Measurements from ENCODE around the gene C16orf90.

C16orf90 gene

DNA sequence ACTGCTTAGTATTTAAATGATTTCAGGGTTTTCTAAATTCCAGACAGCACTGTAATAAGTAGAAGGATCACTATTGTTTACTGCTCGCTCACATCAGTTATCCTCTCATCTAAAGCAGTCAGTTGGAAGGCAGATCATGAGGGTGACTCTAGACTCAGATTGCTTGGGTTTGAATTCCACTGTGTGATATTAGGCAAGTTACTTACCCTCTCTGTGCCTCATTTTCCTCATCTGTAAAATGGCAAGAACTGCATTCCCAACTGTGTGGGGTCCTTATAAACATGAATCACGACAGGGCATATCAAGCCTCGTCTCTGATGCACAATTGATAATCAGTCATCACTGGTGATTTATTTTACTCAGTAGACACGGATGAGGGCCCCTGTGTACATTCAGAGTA lies 20.6 kb upstream of the C16orf90 start:
- TF ChIP-seq EZH2phosphoT487 (conservative IDR thresholded peaks at IDR 0.05; ENCODE audit: low read length), result no peak
- TF ChIP-seq, protein P1, sequence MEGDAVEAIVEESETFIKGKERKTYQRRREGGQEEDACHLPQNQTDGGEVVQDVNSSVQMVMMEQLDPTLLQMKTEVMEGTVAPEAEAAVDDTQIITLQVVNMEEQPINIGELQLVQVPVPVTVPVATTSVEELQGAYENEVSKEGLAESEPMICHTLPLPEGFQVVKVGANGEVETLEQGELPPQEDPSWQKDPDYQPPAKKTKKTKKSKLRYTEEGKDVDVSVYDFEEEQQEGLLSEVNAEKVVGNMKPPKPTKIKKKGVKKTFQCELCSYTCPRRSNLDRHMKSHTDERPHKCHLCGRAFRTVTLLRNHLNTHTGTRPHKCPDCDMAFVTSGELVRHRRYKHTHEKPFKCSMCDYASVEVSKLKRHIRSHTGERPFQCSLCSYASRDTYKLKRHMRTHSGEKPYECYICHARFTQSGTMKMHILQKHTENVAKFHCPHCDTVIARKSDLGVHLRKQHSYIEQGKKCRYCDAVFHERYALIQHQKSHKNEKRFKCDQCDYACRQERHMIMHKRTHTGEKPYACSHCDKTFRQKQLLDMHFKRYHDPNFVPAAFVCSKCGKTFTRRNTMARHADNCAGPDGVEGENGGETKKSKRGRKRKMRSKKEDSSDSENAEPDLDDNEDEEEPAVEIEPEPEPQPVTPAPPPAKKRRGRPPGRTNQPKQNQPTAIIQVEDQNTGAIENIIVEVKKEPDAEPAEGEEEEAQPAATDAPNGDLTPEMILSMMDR (IDR thresholded peaks at IDR 0.05; ENCODE audit: insufficient read depth, low read length, poor library complexity, severe bottlenecking), result no peak
- no peaks in the 10 kb centered on the region for H3F3A ChIP-seq (ENCODE audit: insufficient read depth)
- no peak overlapping the region for H3K4me2 ChIP-seq (ENCODE audit: low read depth, low read length, poor library complexity, severe bottlenecking)
- H3K9me2 ChIP-seq (replicated peaks; ENCODE audit: insufficient read depth, low read length), result no peaks in the 10 kb centered on the region
- no peaks in the 10 kb centered on the region for H3K36me3 ChIP-seq (ENCODE audit: low read length)
- no peak overlapping the region for H3K9ac ChIP-seq (ENCODE audit: low read length)
- H3K27ac ChIP-seq (ENCODE audit: low read depth, low read length), result no peak overlapping the region
- no peaks in the 10 kb centered on the region for H4K20me1 ChIP-seq (ENCODE audit: low read depth, low read length)
- no peak overlapping the region for H3K4me3 ChIP-seq (ENCODE audit: insufficient read depth, low read length, poor library complexity, severe bottlenecking)
- H2AFZ ChIP-seq (ENCODE audit: low read depth, low read length, severe bottlenecking), result no peak overlapping the region
- H3K79me2 ChIP-seq (ENCODE audit: insufficient read depth, low read length), result no peaks in the 10 kb centered on the region
- no peaks in the 10 kb centered on the region for H3K27me3 ChIP-seq (ENCODE audit: low read length)
- H3K9me3 ChIP-seq (ENCODE audit: insufficient read depth, low read length), result no peaks in the 10 kb centered on the region

DNA sequence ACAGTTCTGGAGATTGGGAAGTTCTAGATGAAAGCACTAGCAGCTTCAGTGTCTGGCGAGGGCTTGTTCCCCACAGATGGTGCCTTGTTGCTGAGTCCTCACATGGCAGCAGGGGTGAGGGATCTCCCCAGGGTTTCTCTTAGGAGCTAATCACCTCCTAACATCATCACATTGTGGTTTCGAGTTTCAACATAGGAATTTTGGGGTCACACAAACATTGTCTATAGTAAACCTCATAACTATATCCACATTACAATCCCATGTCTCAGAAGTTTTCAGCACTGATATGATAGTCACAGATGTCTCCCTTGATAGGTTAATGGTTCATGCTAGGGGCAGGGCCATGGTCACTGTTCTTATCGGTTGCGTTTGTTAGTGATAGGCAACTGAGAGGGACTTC lies 19.3 kb upstream of the C16orf90 start:
- Histone ChIP-seq H3K9me2 (replicated peaks; ENCODE audit: insufficient read depth, low read length) (no peaks in the 10 kb centered on the region), H3K36me3 (ENCODE audit: low read length) (no peaks in the 10 kb centered on the region), H3K9ac (ENCODE audit: low read length) (no peak overlapping the region), H3K27ac (ENCODE audit: low read depth, low read length) (no peak overlapping the region), H2AFZ (ENCODE audit: low read depth, low read length, severe bottlenecking) (no peak overlapping the region), H3K4me3 (ENCODE audit: insufficient read depth, low read length, poor library complexity, severe bottlenecking) (no peak overlapping the region), H3F3A (ENCODE audit: insufficient read depth) (no peaks in the 10 kb centered on the region), H4K20me1 (ENCODE audit: low read depth, low read length) (no peaks in the 10 kb centered on the region), H3K4me2 (ENCODE audit: low read depth, low read length, poor library complexity, severe bottlenecking) (no peak overlapping the region), H3K27me3 (ENCODE audit: low read length) (no peaks in the 10 kb centered on the region), H3K79me2 (ENCODE audit: insufficient read depth, low read length) (no peaks in the 10 kb centered on the region), H3K9me3 (ENCODE audit: insufficient read depth, low read length) (no peaks in the 10 kb centered on the region)
- TF ChIP-seq, protein P1 (IDR thresholded peaks at IDR 0.05; ENCODE audit: insufficient read depth, low read length, poor library complexity, severe bottlenecking), result no peak
- TF ChIP-seq EZH2phosphoT487 (conservative IDR thresholded peaks at IDR 0.05; ENCODE audit: low read length), result no peak

DNA sequence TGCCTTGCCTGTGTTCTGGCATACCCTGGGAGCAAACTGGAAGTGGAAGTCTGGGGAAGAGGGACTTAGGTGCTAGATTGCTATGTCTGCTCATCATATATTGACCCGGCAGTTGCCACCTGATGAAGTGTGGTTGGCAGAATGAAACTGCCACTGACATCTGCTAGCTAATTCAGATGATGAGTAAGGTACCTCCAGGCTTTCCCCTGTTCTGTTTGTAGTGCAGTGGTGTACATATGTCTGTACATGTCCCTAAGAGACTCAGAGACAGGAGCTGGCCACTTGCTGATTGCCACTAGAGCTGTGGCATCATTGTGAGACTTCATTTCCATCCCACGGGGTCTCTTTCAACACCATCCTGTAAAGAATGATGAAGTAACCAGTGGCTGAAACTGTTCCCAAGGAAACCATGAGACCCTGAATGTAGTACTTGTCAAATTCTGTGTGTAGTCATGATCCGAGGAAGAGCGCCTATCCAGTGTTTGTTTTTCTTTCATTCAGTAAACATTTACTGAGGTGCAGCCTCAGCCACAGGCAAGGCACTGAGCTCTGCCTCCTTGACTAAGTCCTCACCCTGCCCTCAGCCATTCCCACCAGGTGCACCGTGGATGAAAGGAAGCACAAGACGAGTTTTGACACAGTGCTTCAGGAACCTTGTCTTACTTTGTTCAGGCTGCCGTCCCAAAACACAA lies 18.7 kb upstream of the C16orf90 start:
- no peaks in the 10 kb centered on the region for H3K36me3 ChIP-seq (ENCODE audit: low read length)
- H3K9ac ChIP-seq (ENCODE audit: low read length), result no peak overlapping the region

More for the DNA sequence above, 18.7 kb upstream of the C16orf90 start:
- H3K9me2 ChIP-seq (replicated peaks; ENCODE audit: insufficient read depth, low read length), result no peaks in the 10 kb centered on the region
- no peaks in the 10 kb centered on the region for H3K9me3 ChIP-seq (ENCODE audit: insufficient read depth, low read length)
- H3K4me2 ChIP-seq (ENCODE audit: low read depth, low read length, poor library complexity, severe bottlenecking), result no peak overlapping the region
- no peak overlapping the region for H3K4me3 ChIP-seq (ENCODE audit: insufficient read depth, low read length, poor library complexity, severe bottlenecking)
- no peaks in the 10 kb centered on the region for H3K27me3 ChIP-seq (ENCODE audit: low read length)
- H2AFZ ChIP-seq (ENCODE audit: low read depth, low read length, severe bottlenecking), result no peak overlapping the region
- TF ChIP-seq, protein P1 (IDR thresholded peaks at IDR 0.05; ENCODE audit: insufficient read depth, low read length, poor library complexity, severe bottlenecking), result no peak
- TF ChIP-seq EZH2phosphoT487 (conservative IDR thresholded peaks at IDR 0.05; ENCODE audit: low read length), result no peak
- H3F3A ChIP-seq (ENCODE audit: insufficient read depth), result no peaks in the 10 kb centered on the region
- H4K20me1 ChIP-seq (ENCODE audit: low read depth, low read length), result no peaks in the 10 kb centered on the region
- no peak overlapping the region for H3K27ac ChIP-seq (ENCODE audit: low read depth, low read length)
- H3K79me2 ChIP-seq (ENCODE audit: insufficient read depth, low read length), result no peaks in the 10 kb centered on the region
